Fibroblast of skin of right biceps (primary cell): Measurements from ENCODE around the gene GSX1.
"Not testable (repeated sequence)": the region's sequence is repeated elsewhere in the genome, so short reads cannot be mapped to it uniquely, and the experiment has no call there.

Experiments used
- DNase-seq: peaks from one replicate; pipeline ENCODE4 v3.0.0-alpha.2; 2013

Gene GSX1

GRCh38 chr13:27794921-27795717 lies 2.8 kb downstream of the GSX1 start:
- DNase-seq: no peak

- no peak for DNase-seq
Observed at GRCh38 chr13:27795718-27796019, 3.4 kb downstream of the GSX1 start.

- no peak for DNase-seq
Observed at GRCh38 chr13:27796544-27797227, 4.4 kb downstream of the GSX1 start.

GRCh38 chr13:27797228-27797624 lies 4.9 kb downstream of the GSX1 start:
- peak; percentile 12 for DNase-seq

- no peak for DNase-seq
Observed at GRCh38 chr13:27806744-27807387, 14.6 kb downstream of the GSX1 start.

GRCh38 chr13:27808851-27809550 lies 16.7 kb downstream of the GSX1 start:
- DNase-seq: no peak

GRCh38 chr13:27810009-27810408 lies 17.7 kb downstream of the GSX1 start:
- no peak for DNase-seq

- DNase-seq: no peak
Observed at GRCh38 chr13:27810461-27810860, 18.2 kb downstream of the GSX1 start.

- DNase-seq: no peak
Observed at GRCh38 chr13:27813826-27814225, 21.5 kb downstream of the GSX1 start.

GRCh38 chr13:27817832-27818231 lies 25.5 kb downstream of the GSX1 start:
- DNase-seq: not testable (repeated sequence)

GRCh38 chr13:27820524-27821482 lies 28.5 kb downstream of the GSX1 start:
- DNase-seq: no peak

- DNase-seq: no peak
Observed at GRCh38 chr13:27821566-27821965, 29.3 kb downstream of the GSX1 start.

GRCh38 chr13:27822258-27822872 lies 30.1 kb downstream of the GSX1 start:
- DNase-seq: no peak

GRCh38 chr13:27822873-27823311 lies 30.6 kb downstream of the GSX1 start:
- DNase-seq: peak; percentile 6

GRCh38 chr13:27824121-27824520 lies 31.8 kb downstream of the GSX1 start:
- DNase-seq: no peak

GRCh38 chr13:27825072-27825471 lies 32.8 kb downstream of the GSX1 start:
- no peak for DNase-seq

GRCh38 chr13:27826379-27827353 lies 34.4 kb downstream of the GSX1 start:
- peak; percentile 70 for DNase-seq

GRCh38 chr13:27827646-27828045 lies 35.4 kb downstream of the GSX1 start:
- no peak for DNase-seq

GRCh38 chr13:27830010-27830409 lies 37.7 kb downstream of the GSX1 start:
- DNase-seq: no peak

GRCh38 chr13:27833206-27833605 lies 40.9 kb downstream of the GSX1 start:
- DNase-seq: no peak
